Liver (tissue), 3 donors: ENCODE data around the gene CNNM1.

Experiments used
- FOXA1 ChIP-seq: IDR thresholded peaks from 2 replicates; pipeline ENCODE4 v1.6.1; 2016; ENCODE audit warnings: antibody characterized with exemption
- HNF4A ChIP-seq, 2 donors: conservative IDR thresholded peaks; 2 replicates each; pipeline ENCODE4 v1.6.1; 2016; ENCODE audit warnings: antibody characterized with exemption in 2 of 2, mild to moderate bottlenecking in 2 of 2
- SP1 ChIP-seq: IDR thresholded peaks from 2 replicates; pipeline ENCODE4 v1.6.1; 2018; ENCODE audit warnings: antibody characterized with exemption, mild to moderate bottlenecking
- YY1 ChIP-seq: IDR thresholded peaks from 2 replicates; pipeline ENCODE4 v1.6.1; 2016; ENCODE audit warnings: antibody characterized with exemption, mild to moderate bottlenecking
- TF ChIP-seq, protein P1 (sequence below): fragments of 150-350 bp; IDR thresholded peaks from 2 replicates; pipeline ENCODE4 v1.5.1; 2017; ENCODE audit warnings: improper control_type of control experiment, low read depth, low read length; ENCODE audit not compliant: missing input control
- TF ChIP-seq, protein P2 (sequence below): IDR thresholded peaks from 2 replicates; pipeline ENCODE4 v1.6.1; 2016; ENCODE audit warnings: antibody characterized with exemption
- TF ChIP-seq, protein P3 (sequence below): IDR thresholded peaks from 2 replicates; pipeline ENCODE4 v1.6.1; 2016; ENCODE audit warnings: antibody characterized with exemption, mild to moderate bottlenecking
- donor health status: healthy.
- donor health status: healthy.

DNA sequence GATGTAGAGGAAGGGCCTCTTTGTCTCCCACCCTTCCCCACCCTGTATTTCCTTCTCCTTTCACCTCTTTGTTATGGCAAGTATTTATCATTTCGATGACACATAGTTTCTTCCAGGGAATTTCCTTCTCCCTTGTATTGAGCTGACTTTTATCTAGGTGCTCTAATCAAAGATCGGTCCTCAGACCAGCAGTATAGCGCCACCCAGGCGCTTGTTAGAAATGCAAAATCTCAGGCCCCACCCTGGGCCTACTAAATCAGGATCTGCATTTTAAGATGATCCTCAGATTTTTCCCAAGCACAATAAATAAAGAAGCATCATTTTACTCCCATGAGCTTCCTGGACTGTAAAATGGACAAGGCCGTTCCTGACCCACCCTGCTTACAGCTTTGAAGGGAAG is 113.2 kb downstream of the CNNM1 start:
- TF ChIP-seq, protein P1, sequence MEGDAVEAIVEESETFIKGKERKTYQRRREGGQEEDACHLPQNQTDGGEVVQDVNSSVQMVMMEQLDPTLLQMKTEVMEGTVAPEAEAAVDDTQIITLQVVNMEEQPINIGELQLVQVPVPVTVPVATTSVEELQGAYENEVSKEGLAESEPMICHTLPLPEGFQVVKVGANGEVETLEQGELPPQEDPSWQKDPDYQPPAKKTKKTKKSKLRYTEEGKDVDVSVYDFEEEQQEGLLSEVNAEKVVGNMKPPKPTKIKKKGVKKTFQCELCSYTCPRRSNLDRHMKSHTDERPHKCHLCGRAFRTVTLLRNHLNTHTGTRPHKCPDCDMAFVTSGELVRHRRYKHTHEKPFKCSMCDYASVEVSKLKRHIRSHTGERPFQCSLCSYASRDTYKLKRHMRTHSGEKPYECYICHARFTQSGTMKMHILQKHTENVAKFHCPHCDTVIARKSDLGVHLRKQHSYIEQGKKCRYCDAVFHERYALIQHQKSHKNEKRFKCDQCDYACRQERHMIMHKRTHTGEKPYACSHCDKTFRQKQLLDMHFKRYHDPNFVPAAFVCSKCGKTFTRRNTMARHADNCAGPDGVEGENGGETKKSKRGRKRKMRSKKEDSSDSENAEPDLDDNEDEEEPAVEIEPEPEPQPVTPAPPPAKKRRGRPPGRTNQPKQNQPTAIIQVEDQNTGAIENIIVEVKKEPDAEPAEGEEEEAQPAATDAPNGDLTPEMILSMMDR, result no peak
- TF ChIP-seq YY1 (no peak), FOXA1 (no peak), HNF4A (conservative IDR thresholded peaks at IDR 0.05) (no peak), SP1 (no peak)
- TF ChIP-seq, protein P2, sequence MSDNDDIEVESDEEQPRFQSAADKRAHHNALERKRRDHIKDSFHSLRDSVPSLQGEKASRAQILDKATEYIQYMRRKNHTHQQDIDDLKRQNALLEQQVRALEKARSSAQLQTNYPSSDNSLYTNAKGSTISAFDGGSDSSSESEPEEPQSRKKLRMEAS, result no peak
- TF ChIP-seq, protein P3, sequence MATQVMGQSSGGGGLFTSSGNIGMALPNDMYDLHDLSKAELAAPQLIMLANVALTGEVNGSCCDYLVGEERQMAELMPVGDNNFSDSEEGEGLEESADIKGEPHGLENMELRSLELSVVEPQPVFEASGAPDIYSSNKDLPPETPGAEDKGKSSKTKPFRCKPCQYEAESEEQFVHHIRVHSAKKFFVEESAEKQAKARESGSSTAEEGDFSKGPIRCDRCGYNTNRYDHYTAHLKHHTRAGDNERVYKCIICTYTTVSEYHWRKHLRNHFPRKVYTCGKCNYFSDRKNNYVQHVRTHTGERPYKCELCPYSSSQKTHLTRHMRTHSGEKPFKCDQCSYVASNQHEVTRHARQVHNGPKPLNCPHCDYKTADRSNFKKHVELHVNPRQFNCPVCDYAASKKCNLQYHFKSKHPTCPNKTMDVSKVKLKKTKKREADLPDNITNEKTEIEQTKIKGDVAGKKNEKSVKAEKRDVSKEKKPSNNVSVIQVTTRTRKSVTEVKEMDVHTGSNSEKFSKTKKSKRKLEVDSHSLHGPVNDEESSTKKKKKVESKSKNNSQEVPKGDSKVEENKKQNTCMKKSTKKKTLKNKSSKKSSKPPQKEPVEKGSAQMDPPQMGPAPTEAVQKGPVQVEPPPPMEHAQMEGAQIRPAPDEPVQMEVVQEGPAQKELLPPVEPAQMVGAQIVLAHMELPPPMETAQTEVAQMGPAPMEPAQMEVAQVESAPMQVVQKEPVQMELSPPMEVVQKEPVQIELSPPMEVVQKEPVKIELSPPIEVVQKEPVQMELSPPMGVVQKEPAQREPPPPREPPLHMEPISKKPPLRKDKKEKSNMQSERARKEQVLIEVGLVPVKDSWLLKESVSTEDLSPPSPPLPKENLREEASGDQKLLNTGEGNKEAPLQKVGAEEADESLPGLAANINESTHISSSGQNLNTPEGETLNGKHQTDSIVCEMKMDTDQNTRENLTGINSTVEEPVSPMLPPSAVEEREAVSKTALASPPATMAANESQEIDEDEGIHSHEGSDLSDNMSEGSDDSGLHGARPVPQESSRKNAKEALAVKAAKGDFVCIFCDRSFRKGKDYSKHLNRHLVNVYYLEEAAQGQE, result no peak
